ENCODE data around the gene RASGEF1C.

GRCh38 chr5:180162304-180162661, 46.7 kb downstream of the RASGEF1C start:
- TF ChIP-seq, protein P1, sequence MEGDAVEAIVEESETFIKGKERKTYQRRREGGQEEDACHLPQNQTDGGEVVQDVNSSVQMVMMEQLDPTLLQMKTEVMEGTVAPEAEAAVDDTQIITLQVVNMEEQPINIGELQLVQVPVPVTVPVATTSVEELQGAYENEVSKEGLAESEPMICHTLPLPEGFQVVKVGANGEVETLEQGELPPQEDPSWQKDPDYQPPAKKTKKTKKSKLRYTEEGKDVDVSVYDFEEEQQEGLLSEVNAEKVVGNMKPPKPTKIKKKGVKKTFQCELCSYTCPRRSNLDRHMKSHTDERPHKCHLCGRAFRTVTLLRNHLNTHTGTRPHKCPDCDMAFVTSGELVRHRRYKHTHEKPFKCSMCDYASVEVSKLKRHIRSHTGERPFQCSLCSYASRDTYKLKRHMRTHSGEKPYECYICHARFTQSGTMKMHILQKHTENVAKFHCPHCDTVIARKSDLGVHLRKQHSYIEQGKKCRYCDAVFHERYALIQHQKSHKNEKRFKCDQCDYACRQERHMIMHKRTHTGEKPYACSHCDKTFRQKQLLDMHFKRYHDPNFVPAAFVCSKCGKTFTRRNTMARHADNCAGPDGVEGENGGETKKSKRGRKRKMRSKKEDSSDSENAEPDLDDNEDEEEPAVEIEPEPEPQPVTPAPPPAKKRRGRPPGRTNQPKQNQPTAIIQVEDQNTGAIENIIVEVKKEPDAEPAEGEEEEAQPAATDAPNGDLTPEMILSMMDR (conservative IDR thresholded peaks at IDR 0.05; ENCODE audit: low read depth in 2 of 2), result no peak
- TF ChIP-seq EZH2 (IDR thresholded peaks at IDR 0.05; ENCODE audit: low read depth, unreplicated experiment), result no peak
- TF ChIP-seq, protein P2, sequence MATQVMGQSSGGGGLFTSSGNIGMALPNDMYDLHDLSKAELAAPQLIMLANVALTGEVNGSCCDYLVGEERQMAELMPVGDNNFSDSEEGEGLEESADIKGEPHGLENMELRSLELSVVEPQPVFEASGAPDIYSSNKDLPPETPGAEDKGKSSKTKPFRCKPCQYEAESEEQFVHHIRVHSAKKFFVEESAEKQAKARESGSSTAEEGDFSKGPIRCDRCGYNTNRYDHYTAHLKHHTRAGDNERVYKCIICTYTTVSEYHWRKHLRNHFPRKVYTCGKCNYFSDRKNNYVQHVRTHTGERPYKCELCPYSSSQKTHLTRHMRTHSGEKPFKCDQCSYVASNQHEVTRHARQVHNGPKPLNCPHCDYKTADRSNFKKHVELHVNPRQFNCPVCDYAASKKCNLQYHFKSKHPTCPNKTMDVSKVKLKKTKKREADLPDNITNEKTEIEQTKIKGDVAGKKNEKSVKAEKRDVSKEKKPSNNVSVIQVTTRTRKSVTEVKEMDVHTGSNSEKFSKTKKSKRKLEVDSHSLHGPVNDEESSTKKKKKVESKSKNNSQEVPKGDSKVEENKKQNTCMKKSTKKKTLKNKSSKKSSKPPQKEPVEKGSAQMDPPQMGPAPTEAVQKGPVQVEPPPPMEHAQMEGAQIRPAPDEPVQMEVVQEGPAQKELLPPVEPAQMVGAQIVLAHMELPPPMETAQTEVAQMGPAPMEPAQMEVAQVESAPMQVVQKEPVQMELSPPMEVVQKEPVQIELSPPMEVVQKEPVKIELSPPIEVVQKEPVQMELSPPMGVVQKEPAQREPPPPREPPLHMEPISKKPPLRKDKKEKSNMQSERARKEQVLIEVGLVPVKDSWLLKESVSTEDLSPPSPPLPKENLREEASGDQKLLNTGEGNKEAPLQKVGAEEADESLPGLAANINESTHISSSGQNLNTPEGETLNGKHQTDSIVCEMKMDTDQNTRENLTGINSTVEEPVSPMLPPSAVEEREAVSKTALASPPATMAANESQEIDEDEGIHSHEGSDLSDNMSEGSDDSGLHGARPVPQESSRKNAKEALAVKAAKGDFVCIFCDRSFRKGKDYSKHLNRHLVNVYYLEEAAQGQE (IDR thresholded peaks at IDR 0.05; ENCODE audit: unreplicated experiment), result no peak
- no peak for TF ChIP-seq STAT1 (IDR thresholded peaks at IDR 0.05; ENCODE audit: unreplicated experiment)
- no peak for TF ChIP-seq EZH2phosphoT487 (IDR thresholded peaks at IDR 0.05; ENCODE audit: unreplicated experiment)
- no peak for TF ChIP-seq JUNB (IDR thresholded peaks at IDR 0.05; ENCODE audit: unreplicated experiment)
- TF ChIP-seq POLR2AphosphoS5 (IDR thresholded peaks at IDR 0.05; ENCODE audit: low read depth), result no peak

Data from GM23338 (cell line).